Ishikawa (cell line): ENCODE measurements around the gene ARHGAP11A.

Experiments
- CEBPB ChIP-seq: IDR thresholded peaks from 2 replicates; pipeline ENCODE4 v1.6.1; 2012
- CREB1 ChIP-seq: IDR thresholded peaks from 2 replicates; pipeline ENCODE4 v1.6.1; 2012; ENCODE audit warnings: low read depth
- EGR1 ChIP-seq: IDR thresholded peaks from 2 replicates; pipeline ENCODE4 v1.6.1; 2012
- EP300 ChIP-seq: IDR thresholded peaks from 2 replicates; pipeline ENCODE4 v1.6.1; 2012; ENCODE audit warnings: borderline replicate concordance
- FOXM1 ChIP-seq: IDR thresholded peaks from 2 replicates; pipeline ENCODE4 v1.6.1; 2012; ENCODE audit warnings: low read depth, borderline replicate concordance
- NFIC ChIP-seq: IDR thresholded peaks from 2 replicates; pipeline ENCODE4 v1.6.1; 2012
- RAD21 ChIP-seq: IDR thresholded peaks from 2 replicates; pipeline ENCODE4 v1.6.1; 2012; ENCODE audit warnings: low read depth
- TAF1 ChIP-seq: IDR thresholded peaks from 2 replicates; pipeline ENCODE4 v1.6.1; 2012; ENCODE audit warnings: low read depth, mild to moderate bottlenecking
- TCF12 ChIP-seq: IDR thresholded peaks from 2 replicates; pipeline ENCODE4 v1.6.1; 2012; ENCODE audit warnings: low read depth
- TEAD4 ChIP-seq: IDR thresholded peaks from 2 replicates; pipeline ENCODE4 v1.6.1; 2012
- YY1 ChIP-seq: IDR thresholded peaks from 2 replicates; pipeline ENCODE4 v1.6.1; 2012; ENCODE audit warnings: low read depth
- ZBTB7A ChIP-seq: IDR thresholded peaks from 2 replicates; pipeline ENCODE4 v1.6.1; 2012; ENCODE audit warnings: low read depth
- TF ChIP-seq, protein P1 (sequence below): IDR thresholded peaks from 2 replicates; pipeline ENCODE4 v1.6.1; 2012
- TF ChIP-seq, protein P2 (sequence below): IDR thresholded peaks from 2 replicates; pipeline ENCODE4 v1.6.1; 2012; ENCODE audit warnings: low read depth, mild to moderate bottlenecking
- TF ChIP-seq, protein P3 (sequence below): IDR thresholded peaks from 2 replicates; pipeline ENCODE4 v1.6.1; 2012

Gene ARHGAP11A

DNA sequence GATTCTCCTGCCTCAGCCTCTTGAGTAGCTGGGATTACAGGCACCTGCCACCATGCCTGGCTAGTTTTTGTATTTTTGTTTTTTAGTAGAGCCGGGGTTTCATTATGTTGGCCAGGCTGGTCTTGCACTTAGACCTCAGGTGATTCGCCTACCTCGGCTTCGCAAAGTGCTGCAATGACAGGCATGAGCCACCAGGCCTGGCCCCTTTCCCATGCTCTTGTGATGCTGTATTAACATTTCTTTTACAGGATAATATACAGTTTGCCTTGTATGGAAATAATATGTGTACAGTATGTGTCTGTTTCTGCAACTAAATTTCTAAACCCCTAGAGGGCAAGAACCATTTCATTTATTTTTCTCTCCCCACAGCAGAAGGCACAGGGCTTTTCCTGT is 64.0 kb downstream of the ARHGAP11A start:
- TF ChIP-seq ZBTB7A (no peak), YY1 (no peak), CEBPB (no peak), CREB1 (no peak), TCF12 (no peak), EGR1 (no peak), EP300 (no peak), FOXM1 (no peak), NFIC (no peak), TAF1 (no peak), RAD21 (no peak), TEAD4 (no peak)
- TF ChIP-seq, protein P1, sequence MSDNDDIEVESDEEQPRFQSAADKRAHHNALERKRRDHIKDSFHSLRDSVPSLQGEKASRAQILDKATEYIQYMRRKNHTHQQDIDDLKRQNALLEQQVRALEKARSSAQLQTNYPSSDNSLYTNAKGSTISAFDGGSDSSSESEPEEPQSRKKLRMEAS = no peak
- TF ChIP-seq, protein P2, sequence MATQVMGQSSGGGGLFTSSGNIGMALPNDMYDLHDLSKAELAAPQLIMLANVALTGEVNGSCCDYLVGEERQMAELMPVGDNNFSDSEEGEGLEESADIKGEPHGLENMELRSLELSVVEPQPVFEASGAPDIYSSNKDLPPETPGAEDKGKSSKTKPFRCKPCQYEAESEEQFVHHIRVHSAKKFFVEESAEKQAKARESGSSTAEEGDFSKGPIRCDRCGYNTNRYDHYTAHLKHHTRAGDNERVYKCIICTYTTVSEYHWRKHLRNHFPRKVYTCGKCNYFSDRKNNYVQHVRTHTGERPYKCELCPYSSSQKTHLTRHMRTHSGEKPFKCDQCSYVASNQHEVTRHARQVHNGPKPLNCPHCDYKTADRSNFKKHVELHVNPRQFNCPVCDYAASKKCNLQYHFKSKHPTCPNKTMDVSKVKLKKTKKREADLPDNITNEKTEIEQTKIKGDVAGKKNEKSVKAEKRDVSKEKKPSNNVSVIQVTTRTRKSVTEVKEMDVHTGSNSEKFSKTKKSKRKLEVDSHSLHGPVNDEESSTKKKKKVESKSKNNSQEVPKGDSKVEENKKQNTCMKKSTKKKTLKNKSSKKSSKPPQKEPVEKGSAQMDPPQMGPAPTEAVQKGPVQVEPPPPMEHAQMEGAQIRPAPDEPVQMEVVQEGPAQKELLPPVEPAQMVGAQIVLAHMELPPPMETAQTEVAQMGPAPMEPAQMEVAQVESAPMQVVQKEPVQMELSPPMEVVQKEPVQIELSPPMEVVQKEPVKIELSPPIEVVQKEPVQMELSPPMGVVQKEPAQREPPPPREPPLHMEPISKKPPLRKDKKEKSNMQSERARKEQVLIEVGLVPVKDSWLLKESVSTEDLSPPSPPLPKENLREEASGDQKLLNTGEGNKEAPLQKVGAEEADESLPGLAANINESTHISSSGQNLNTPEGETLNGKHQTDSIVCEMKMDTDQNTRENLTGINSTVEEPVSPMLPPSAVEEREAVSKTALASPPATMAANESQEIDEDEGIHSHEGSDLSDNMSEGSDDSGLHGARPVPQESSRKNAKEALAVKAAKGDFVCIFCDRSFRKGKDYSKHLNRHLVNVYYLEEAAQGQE = no peak
- TF ChIP-seq, protein P3, sequence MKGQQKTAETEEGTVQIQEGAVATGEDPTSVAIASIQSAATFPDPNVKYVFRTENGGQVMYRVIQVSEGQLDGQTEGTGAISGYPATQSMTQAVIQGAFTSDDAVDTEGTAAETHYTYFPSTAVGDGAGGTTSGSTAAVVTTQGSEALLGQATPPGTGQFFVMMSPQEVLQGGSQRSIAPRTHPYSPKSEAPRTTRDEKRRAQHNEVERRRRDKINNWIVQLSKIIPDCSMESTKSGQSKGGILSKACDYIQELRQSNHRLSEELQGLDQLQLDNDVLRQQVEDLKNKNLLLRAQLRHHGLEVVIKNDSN = no peak

DNA sequence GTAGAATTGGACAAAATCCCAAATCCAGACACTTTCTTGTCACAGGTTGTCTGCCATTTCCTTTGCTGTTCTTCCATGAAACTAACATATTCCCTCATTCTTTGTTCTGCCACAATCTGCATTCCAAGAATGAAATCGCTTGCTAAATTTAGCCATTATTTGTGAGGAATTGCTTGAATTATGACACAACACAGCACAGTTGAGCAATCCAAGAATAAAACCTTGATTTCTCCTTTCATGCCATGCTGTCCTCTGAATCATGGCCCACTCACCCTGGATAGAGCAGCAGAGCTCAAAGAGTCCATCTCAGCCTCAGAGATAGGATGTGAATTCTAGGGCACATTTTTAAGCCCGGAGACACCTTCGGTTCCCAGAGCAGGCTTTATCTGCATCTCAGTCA is 67.3 kb downstream of the ARHGAP11A start:
- TF ChIP-seq FOXM1 (no peak), YY1 (no peak), EP300 (no peak), CREB1 (no peak), TCF12 (no peak), CEBPB (no peak)
- TF ChIP-seq, protein P2 = no peak
- TF ChIP-seq, protein P1 = no peak

DNA sequence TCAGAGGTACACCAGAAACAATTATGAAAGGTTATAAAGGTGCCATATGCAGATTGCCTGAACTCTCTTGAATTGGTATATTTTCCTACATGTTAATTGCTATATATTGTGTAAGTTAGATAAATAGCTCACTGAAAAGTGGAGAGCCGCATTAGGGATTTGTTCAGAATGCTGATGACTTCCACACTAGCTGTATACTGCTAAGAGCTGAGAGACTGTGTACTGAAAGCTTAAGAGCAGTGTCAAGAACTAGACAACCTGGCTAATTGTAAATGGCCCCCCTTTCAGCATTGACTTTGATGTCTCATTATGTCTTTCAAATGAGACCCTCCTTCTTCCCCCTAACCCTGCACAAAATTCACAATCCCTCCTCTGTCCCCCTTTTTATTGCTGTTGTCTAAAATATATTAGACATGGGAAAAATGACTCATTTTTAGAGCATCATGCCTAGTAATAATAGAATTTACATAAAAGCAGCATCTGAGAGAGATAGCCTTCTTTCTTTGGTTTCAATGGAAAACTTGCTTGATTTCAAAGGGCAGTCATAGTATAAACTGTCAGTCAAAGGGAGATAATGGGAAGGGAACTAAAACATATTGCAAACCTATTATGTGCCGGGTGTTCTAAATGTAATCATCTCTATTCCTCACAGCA is 67.8 kb downstream of the ARHGAP11A start:
- TF ChIP-seq FOXM1 (no peak), YY1 (no peak), CEBPB (no peak), TCF12 (no peak), EP300 (no peak), ZBTB7A (no peak)
- TF ChIP-seq, protein P3 = no peak
- TF ChIP-seq, protein P2 = no peak

DNA sequence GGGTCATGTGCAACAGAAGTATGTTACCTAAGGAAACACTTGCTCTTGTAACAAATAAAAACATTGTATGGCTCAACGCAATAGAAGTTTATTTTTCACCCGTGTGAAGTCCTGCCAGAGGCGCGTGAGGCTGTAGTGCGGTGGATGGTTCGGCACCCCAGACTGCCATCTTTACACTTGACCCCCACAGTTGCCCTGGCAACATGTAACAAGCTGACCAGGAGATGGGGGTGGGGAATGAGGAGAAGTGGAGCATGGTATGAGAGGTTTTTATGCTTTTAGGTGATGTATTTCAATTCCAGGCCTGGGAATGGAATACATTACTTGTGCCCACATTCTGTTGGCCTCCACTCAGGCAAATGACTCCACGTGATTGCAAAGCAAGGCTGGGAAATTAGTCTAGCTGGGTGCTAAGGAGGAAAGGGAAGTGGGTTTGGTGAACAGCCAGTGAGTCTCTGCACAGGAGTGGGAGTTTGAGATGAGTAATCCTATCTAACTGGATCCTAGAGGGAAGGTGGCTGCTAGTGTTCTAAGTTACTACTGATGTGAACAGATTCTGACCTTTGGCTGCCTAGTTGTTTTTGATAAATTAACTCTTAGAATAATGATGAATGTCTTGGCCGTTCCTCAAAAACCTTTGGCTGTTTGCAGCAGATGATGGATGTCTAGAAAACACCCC is 68.7 kb downstream of the ARHGAP11A start:
- TF ChIP-seq TAF1 = no peak
- no peak for TF ChIP-seq RAD21

DNA sequence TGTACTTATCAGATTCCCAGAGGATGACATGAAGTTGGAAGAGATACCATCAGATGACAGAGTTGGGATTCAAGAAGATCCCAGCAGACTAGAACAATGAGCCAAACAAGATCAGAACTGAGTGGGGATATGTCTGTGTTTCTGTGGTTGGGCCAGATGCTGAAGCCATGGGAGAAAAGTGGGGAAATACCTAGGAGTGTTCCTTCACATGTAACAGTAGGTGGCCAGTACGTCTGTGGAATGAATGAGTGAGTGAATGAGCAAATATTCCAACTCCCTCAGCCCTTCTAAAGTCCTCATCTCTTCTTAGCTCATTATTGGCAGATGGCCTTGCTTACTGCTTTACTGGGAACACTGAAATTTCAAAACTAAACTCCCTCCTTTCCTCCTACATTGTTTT is 70.3 kb downstream of the ARHGAP11A start:
- TF ChIP-seq ZBTB7A (no peak), FOXM1 (no peak), YY1 (no peak), CEBPB (no peak), TEAD4 (no peak), EP300 (no peak), EGR1 (no peak), RAD21 (no peak), NFIC (no peak), TAF1 (no peak), CREB1 (no peak), TCF12 (no peak)
- TF ChIP-seq, protein P1 = no peak
- TF ChIP-seq, protein P3 = no peak
- TF ChIP-seq, protein P2 = no peak
